Thyroid gland (tissue), 4 donors: ENCODE results near the gene CDC14B. TPM values are rescaled to one million over a fixed set of nuclear protein-coding genes. Genes with fewer than 3 reads are reported as not detected.
"Not testable (repeated sequence)": the region's sequence is repeated elsewhere in the genome, so short reads cannot be mapped to it uniquely, and the experiment has no call there.

Source experiments
- DNase-seq, 2 donors: peaks; one replicate each; pipeline ENCODE4 v3.0.0-alpha.2; 2019
- H3K27ac ChIP-seq, 3 donors: fragments of 200-600 bp; sonication (generic); 1 replicate in 2 of 3; 2 replicates in 1 of 3; pipeline ENCODE4 v1.5.1; 2016 to 2019; ENCODE audit warnings: mild to moderate bottlenecking in 1 of 3, moderate library complexity in 1 of 3
- H3K27me3 ChIP-seq: fragments of 200-600 bp; sonication (generic); one replicate; pipeline ENCODE4 v1.5.1; 2019
- H3K36me3 ChIP-seq, 2 donors: fragments of 200-600 bp; sonication (generic); one replicate each; pipeline ENCODE4 v1.5.1; 2016 to 2019
- H3K4me1 ChIP-seq, 2 donors: fragments of 200-600 bp; sonication (generic); one replicate each; pipeline ENCODE4 v1.5.1; 2017 to 2019
- H3K4me3 ChIP-seq, 3 donors: fragments of 200-600 bp; sonication (generic); replicated peaks in 1 of 3; 1 replicate in 2 of 3; 2 replicates in 1 of 3; pipeline ENCODE4 v1.5.1; 2016; ENCODE audit warnings: mild to moderate bottlenecking in 1 of 3
- H3K9me3 ChIP-seq: fragments of 200-600 bp; sonication (generic); one replicate; pipeline ENCODE4 v1.5.1; 2017
- CTCF ChIP-seq, 6 experiments: fragments of 200-600 bp in 3 of 6; fragments of 450-650 bp in 3 of 6; sonication (generic) in 3 of 6; IDR thresholded peaks; one replicate each; pipeline ENCODE4 v1.5.1; 2016 to 2019; ENCODE audit warnings: antibody characterized with exemption in 6 of 6, mild to moderate bottlenecking in 2 of 6, inconsistent platforms in 1 of 6, moderate library complexity in 1 of 6
- POLR2A ChIP-seq, 2 donors: fragments of 450-650 bp; IDR thresholded peaks; one replicate each; pipeline ENCODE4 v1.6.1; 2017; ENCODE audit warnings: antibody characterized with exemption in 2 of 2, mild to moderate bottlenecking in 2 of 2, moderate library complexity in 1 of 2
- WGBS, 2 donors: methylation state at CpG; one replicate each; pipeline ENCODE4 v1.1.5; 2017; 5-methylcytosine and 5-hydroxymethylcytosine counted together
- intact Hi-C: fragments of 100-400 bp; cut with DNase I; formaldehyde crosslinking; loops from one replicate; pipeline ENCODE4 v1.15.1; 2023
- total RNA-seq, 4 donors: library from RNA; depleted of rRNA; stranded (reverse); fragments of >200 nt; gene quantifications; one replicate each; pipeline ENCODE4 v1.2.3, GENCODE V29; 2016

Gene CDC14B
- total RNA-seq, 4 donors from 2014 or later = 39.7 to 87.4 (median 56.3) TPM

GRCh38 chr9:96641514-96641913 is 21.9 kb upstream of the CDC14B start:
- intact Hi-C loops = no loop called here
- TF ChIP-seq CTCF (IDR thresholded peaks at IDR 0.05) = no peak
- TF ChIP-seq POLR2A (IDR thresholded peaks at IDR 0.05) = no peak
- Histone ChIP-seq H3K4me1 (peaks cover 3 to 4% of the 10 kb centered on the region in 2 donors), H3K27ac (no peak overlapping the region), H3K4me3 (no peak overlapping the region), H3K9me3 (no peaks in the 10 kb centered on the region), H3K36me3 (peaks cover 0 to 9% of the 10 kb centered on the region in 2 donors), H3K27me3 (no peaks in the 10 kb centered on the region)
- WGBS, 2 donors = 70 to 73% methylated on average over 3 of the region's 3 CpGs
- no peak for DNase-seq

- Histone ChIP-seq H3K27me3 (no peaks in the 10 kb centered on the region), H3K36me3 (no peaks in the 10 kb centered on the region), H3K9me3 (no peaks in the 10 kb centered on the region), H3K4me3 (no peak overlapping the region), H3K4me1 (no peaks in the 10 kb centered on the region), H3K27ac (no peak overlapping the region)
- intact Hi-C loops = no loop called here
- 88 to 90% methylated on average over 19 of the region's 19 CpGs for WGBS, 2 donors
- DNase-seq = no peak
- TF ChIP-seq POLR2A (IDR thresholded peaks at IDR 0.05) = no peak
- no peak for TF ChIP-seq CTCF (IDR thresholded peaks at IDR 0.05)
Measured at GRCh38 chr9:96638606-96639364, 19.1 kb upstream of the CDC14B start.

GRCh38 chr9:96636368-96636767 is 16.7 kb upstream of the CDC14B start:
- Histone ChIP-seq H3K4me1 (no peaks in the 10 kb centered on the region), H3K9me3 (no peaks in the 10 kb centered on the region), H3K4me3 (no peak overlapping the region), H3K27me3 (no peaks in the 10 kb centered on the region), H3K36me3 (no peaks in the 10 kb centered on the region), H3K27ac (no peak overlapping the region)
- intact Hi-C loops = no loop called here
- 78 to 93% methylated on average over 1 of the region's 1 CpG for WGBS, 2 donors
- DNase-seq = no peak
- TF ChIP-seq CTCF (IDR thresholded peaks at IDR 0.05) (no peak), POLR2A (IDR thresholded peaks at IDR 0.05) (no peak)

- H3K9me3 ChIP-seq, H3K4me3 ChIP-seq, H3K4me1 ChIP-seq, H3K36me3 ChIP-seq, DNase-seq, H3K27ac ChIP-seq, H3K27me3 ChIP-seq, intact Hi-C loops: not testable (repeated sequence)
- WGBS, 2 donors = 84 to 91% methylated on average over 8 of the region's 8 CpGs
Measured at GRCh38 chr9:96633579-96633978, 13.9 kb upstream of the CDC14B start.

- no peaks in the 10 kb centered on the region for H3K9me3 ChIP-seq
- DNase-seq = no peak
- H3K4me1 ChIP-seq = no peaks in the 10 kb centered on the region
- H3K36me3 ChIP-seq = no peaks in the 10 kb centered on the region
- intact Hi-C loops = loop anchor here (10.0 kb wide), 1 partner anchor 182 kb away; no protein-coding TSS in a partner anchor
- H3K4me3 ChIP-seq = no peak overlapping the region
- H3K27ac ChIP-seq = no peak overlapping the region
- TF ChIP-seq CTCF (IDR thresholded peaks at IDR 0.05) (no peak), POLR2A (IDR thresholded peaks at IDR 0.05) (no peak)
- WGBS, 2 donors = 90 to 91% methylated on average over 6 of the region's 6 CpGs
- H3K27me3 ChIP-seq = no peaks in the 10 kb centered on the region
Measured at GRCh38 chr9:96626912-96627311, 7.3 kb upstream of the CDC14B start.
